Mesothelial cell of epicardium (in vitro differentiated cells): ENCODE results near the gene KRT83. TPM values are rescaled to one million over a fixed set of nuclear protein-coding genes. Genes with fewer than 3 reads are reported as not detected.
A peak's percentile ranks its signal among the peaks of the same experiment; 100 is the strongest.
"Not testable (repeated sequence)": the region's sequence is repeated elsewhere in the genome, so short reads cannot be mapped to it uniquely, and the experiment has no call there.

Source experiments
- DNase-seq, 2 experiments: peaks; one replicate each; pipeline ENCODE4 v3.0.0; 2021; ENCODE audit warnings: low spot score in 2 of 2; ENCODE audit not compliant: unreplicated experiment in 2 of 2
- H3K27ac Mint-ChIP-seq: 2 replicates; pipeline ENCODE4 v1.8.0; 2021; ENCODE audit warnings: mixed read lengths
- H3K27me3 Mint-ChIP-seq: 2 replicates; pipeline ENCODE4 v1.8.0; 2021; ENCODE audit warnings: low read depth, mixed read lengths
- H3K36me3 Mint-ChIP-seq: 2 replicates; pipeline ENCODE4 v1.8.0; 2021; ENCODE audit warnings: mixed read lengths
- H3K4me1 Mint-ChIP-seq: 2 replicates; pipeline ENCODE4 v1.8.0; 2021; ENCODE audit warnings: mixed read lengths
- H3K4me3 Mint-ChIP-seq: 2 replicates; pipeline ENCODE4 v1.8.0; 2021; ENCODE audit warnings: mild to moderate bottlenecking, moderate library complexity, mixed read lengths
- H3K9me3 Mint-ChIP-seq: 2 replicates; pipeline ENCODE4 v1.8.0; 2021; ENCODE audit warnings: mixed read lengths
- total RNA-seq: library from RNA; stranded (reverse); gene quantifications from 3 replicates; pipeline ENCODE4 v1.2.1, GENCODE V29; 2021
- TF ChIP-seq, protein P1 (sequence below): fragments of 200-600 bp; sonication (generic); IDR thresholded peaks from one replicate; pipeline ENCODE4 v1.5.0; 2021; ENCODE audit warnings: antibody characterized with exemption; ENCODE audit not compliant: unreplicated experiment

The KRT83 gene
- total RNA-seq, 1 donor from 2014 or later, result not detected

- H3K4me3 Mint-ChIP-seq, result no peak overlapping the region
Observed at GRCh38 chr12:52347551-52348510, 26.6 kb upstream of the KRT83 start.

DNA sequence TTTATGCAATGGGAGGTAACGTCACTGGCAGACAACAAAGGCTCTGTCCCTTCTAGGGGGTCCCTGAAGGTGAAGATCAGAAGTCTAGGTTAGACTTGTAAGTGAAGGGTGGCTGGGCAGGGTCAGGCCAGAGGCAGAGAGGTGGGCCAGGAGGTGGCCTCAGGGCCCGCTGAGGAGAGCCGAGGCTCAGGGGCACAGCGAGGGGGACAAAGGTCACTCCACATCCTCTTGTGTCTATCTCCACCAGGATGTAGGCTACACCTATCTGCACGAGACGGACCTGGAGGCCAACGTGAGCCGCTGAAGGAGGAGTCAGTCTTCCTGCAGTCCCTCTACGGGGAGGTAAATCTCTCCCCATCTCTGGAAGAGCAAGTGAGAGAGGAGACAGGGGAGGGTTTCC lies 25.8 kb upstream of the KRT83 start:
- TF ChIP-seq, protein P1, sequence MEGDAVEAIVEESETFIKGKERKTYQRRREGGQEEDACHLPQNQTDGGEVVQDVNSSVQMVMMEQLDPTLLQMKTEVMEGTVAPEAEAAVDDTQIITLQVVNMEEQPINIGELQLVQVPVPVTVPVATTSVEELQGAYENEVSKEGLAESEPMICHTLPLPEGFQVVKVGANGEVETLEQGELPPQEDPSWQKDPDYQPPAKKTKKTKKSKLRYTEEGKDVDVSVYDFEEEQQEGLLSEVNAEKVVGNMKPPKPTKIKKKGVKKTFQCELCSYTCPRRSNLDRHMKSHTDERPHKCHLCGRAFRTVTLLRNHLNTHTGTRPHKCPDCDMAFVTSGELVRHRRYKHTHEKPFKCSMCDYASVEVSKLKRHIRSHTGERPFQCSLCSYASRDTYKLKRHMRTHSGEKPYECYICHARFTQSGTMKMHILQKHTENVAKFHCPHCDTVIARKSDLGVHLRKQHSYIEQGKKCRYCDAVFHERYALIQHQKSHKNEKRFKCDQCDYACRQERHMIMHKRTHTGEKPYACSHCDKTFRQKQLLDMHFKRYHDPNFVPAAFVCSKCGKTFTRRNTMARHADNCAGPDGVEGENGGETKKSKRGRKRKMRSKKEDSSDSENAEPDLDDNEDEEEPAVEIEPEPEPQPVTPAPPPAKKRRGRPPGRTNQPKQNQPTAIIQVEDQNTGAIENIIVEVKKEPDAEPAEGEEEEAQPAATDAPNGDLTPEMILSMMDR, result no peak
- Mint-ChIP-seq H3K36me3 (no peaks in the 10 kb centered on the region), H3K4me1 (peaks cover 37% of the 10 kb centered on the region), H3K4me3 (no peak overlapping the region), H3K27ac (no peak overlapping the region), H3K27me3 (peaks cover 6% of the 10 kb centered on the region), H3K9me3 (no peaks in the 10 kb centered on the region)
- DNase-seq, result peak in 1 of 2 experiments; percentile 5

More at GRCh38 chr12:52347551-52348510, 26.6 kb upstream of the KRT83 start:
- Mint-ChIP-seq H3K27ac (no peak overlapping the region), H3K4me1 (peaks cover 37% of the 10 kb centered on the region), H3K9me3 (no peaks in the 10 kb centered on the region), H3K27me3 (peaks cover 14% of the 10 kb centered on the region), H3K36me3 (no peaks in the 10 kb centered on the region)
- peak in 1 of 2 experiments; percentile 7 for DNase-seq
- TF ChIP-seq, protein P1, result no peak

- peak in 1 of 2 experiments; percentile 7 for DNase-seq
- Mint-ChIP-seq H3K9me3 (no peaks in the 10 kb centered on the region), H3K36me3 (no peaks in the 10 kb centered on the region), H3K4me3 (no peak overlapping the region), H3K27ac (no peak overlapping the region), H3K4me1 (peaks cover 36% of the 10 kb centered on the region), H3K27me3 (peaks cover 7% of the 10 kb centered on the region)
- TF ChIP-seq, protein P1, result no peak
Observed at GRCh38 chr12:52346593-52346992, 25.4 kb upstream of the KRT83 start.

DNA sequence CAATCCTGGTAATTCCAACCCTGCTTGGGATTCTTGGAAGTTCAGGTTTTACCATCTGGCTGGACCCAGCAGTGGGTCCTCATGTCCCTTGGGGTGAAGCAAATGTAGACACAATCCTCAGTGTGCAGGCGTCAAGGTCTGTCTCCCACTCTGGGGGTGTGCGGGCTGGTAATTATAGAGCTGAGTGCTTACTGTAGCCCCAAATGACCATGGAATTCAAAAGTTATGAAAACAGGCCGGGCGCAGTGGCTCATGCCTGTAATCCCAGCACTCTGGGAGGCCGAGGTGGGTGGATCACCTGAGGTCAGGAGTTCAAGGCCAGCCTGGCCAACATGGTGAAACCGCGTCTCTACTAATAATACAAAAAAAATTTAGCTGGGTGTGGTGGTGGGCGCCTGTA lies 23.8 kb upstream of the KRT83 start:
- H3K4me3 Mint-ChIP-seq, H3K36me3 Mint-ChIP-seq, H3K27me3 Mint-ChIP-seq, H3K9me3 Mint-ChIP-seq: not testable (repeated sequence)
- Mint-ChIP-seq H3K4me1 (peaks cover 35% of the 10 kb centered on the region), H3K27ac (peak overlapping the region; percentile 31)
- peak in 1 of 2 experiments; percentile 6 for DNase-seq

- Mint-ChIP-seq H3K27ac (peak overlapping the region; percentile 57), H3K4me3 (no peak overlapping the region), H3K36me3 (no peaks in the 10 kb centered on the region), H3K9me3 (no peaks in the 10 kb centered on the region), H3K4me1 (peaks cover 31% of the 10 kb centered on the region), H3K27me3 (peaks cover 7% of the 10 kb centered on the region)
- peak in 1 of 2 experiments; percentile 3 for DNase-seq
- TF ChIP-seq, protein P1, result no peak
Observed at GRCh38 chr12:52344111-52344510, 22.9 kb upstream of the KRT83 start.

DNA sequence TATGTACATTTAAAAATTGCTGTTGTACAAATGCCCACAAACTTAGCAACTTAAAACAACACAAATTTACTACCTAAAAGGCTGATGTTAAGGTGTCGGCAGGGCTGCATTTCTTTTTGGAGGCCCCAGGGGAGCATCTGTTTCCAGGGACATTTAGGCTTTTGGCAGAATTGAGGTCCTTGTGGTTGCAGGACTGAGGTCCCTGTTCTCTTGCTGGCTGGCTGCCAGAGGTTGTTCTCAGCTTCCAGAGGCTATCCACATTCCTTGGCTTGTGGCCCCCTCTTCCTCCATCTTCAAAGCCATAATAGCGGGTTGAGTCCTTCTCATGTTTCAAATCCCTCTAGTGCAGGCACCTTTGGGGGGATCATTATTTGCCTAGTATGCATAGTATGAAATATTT lies 22.4 kb upstream of the KRT83 start:
- peaks cover 9% of the 10 kb centered on the region for H3K27me3 Mint-ChIP-seq
- DNase-seq, result no peak
- no peaks in the 10 kb centered on the region for H3K9me3 Mint-ChIP-seq
- H3K4me1 Mint-ChIP-seq, result peaks cover 33% of the 10 kb centered on the region
- H3K36me3 Mint-ChIP-seq, result no peaks in the 10 kb centered on the region
- TF ChIP-seq, protein P1, result no peak
- no peak overlapping the region for H3K4me3 Mint-ChIP-seq
- no peak overlapping the region for H3K27ac Mint-ChIP-seq
